ENCODE data around the gene PRAMEF5.
"Not testable (repeated sequence)": the region's sequence is repeated elsewhere in the genome, so short reads cannot be mapped to it uniquely, and the experiment has no call there.

DNA sequence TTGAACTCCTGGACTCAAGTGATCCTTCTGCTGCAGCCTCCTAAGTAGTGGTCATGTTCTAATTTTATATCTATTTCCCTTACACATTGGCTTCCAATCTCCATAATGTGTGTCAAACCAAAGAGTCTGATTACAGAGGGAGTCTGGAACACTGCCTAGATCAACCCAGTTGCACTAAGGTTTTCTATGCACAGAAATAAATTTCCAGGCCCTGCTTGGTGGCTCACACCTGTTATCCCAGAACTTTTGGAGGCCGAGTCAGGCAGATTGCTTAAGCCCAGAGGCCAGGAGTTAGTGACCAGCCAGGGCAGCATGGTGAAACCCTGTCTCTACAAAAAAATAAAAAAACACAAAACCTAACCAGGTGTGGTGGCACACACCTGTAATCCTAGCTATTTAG is 19.9 kb upstream of the PRAMEF5 start:
- TF ChIP-seq, protein P1, sequence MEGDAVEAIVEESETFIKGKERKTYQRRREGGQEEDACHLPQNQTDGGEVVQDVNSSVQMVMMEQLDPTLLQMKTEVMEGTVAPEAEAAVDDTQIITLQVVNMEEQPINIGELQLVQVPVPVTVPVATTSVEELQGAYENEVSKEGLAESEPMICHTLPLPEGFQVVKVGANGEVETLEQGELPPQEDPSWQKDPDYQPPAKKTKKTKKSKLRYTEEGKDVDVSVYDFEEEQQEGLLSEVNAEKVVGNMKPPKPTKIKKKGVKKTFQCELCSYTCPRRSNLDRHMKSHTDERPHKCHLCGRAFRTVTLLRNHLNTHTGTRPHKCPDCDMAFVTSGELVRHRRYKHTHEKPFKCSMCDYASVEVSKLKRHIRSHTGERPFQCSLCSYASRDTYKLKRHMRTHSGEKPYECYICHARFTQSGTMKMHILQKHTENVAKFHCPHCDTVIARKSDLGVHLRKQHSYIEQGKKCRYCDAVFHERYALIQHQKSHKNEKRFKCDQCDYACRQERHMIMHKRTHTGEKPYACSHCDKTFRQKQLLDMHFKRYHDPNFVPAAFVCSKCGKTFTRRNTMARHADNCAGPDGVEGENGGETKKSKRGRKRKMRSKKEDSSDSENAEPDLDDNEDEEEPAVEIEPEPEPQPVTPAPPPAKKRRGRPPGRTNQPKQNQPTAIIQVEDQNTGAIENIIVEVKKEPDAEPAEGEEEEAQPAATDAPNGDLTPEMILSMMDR (conservative IDR thresholded peaks at IDR 0.05 in 1 of 2, IDR thresholded peaks at IDR 0.05 in 1 of 2; ENCODE audit: low read depth in 1 of 2, low read length in 2 of 2), result not testable (repeated sequence)
- TF ChIP-seq EZH2 (IDR thresholded peaks at IDR 0.05; ENCODE audit: low read length, missing control alignments), result not testable (repeated sequence)
